ENCODE results near the gene RIMS4. TPM values are rescaled to one million over a fixed set of nuclear protein-coding genes. Genes with fewer than 3 reads are reported as not detected.

RIMS4 gene
- total and polyA plus RNA-seq, 2 of the 13 experiments (the other 11 are each of a cell fraction or from before 2014, with no cell fraction given) = 0.01 to 0.07 TPM

GRCh38 chr20:44723391-44723790 is 87.0 kb downstream of the RIMS4 start:
- Histone ChIP-seq H3K79me2 (ENCODE audit: insufficient read depth, low read length) (no peaks in the 10 kb centered on the region), H3K4me3 (replicated peaks in 1 of 3; ENCODE audit: insufficient read depth in 1 of 3, low read depth in 2 of 3, low read length in 3 of 3) (no peak overlapping the region), H2AFZ (ENCODE audit: low read length) (no peak overlapping the region), H3K9ac (ENCODE audit: insufficient read depth, low read depth, low read length) (no peak overlapping the region), H3K9me3 (ENCODE audit: low read length) (no peaks in the 10 kb centered on the region), H4K20me1 (ENCODE audit: insufficient read depth, low read length) (no peaks in the 10 kb centered on the region), H3K27me3 (ENCODE audit: control insufficient read depth in 1 of 2, insufficient read depth in 2 of 2, low read length in 2 of 2) (peaks cover 2 to 33% of the 10 kb centered on the region in 2 experiments; a peak in 3 of 5 replicates), H3K36me3 (replicated peaks in 1 of 2; ENCODE audit: control insufficient read depth in 1 of 2, insufficient read depth in 2 of 2, low read length in 2 of 2) (no peaks in the 10 kb centered on the region), H3K4me2 (ENCODE audit: low read depth, low read length) (no peak overlapping the region), H3K27ac (ENCODE audit: extremely low read length, insufficient read depth, low read length) (no peak overlapping the region), H3K4me1 (ENCODE audit: insufficient read depth, low read length) (peaks cover 7% of the 10 kb centered on the region; the same call in 1 of the 2 replicates)
- no peak for DNase-seq (ENCODE audit: low spot score)
- 20% methylated on average over 7 of the region's 7 CpGs for WGBS (ENCODE audit: low lambda C conversion rate)
- ChIA-PET CTCF (ENCODE audit: low intra/inter-chr PET ratio, low total read pairs) (no interaction called here), POLR2A (no interaction called here)
- no TSS peak for BruUV-seq (replicated peaks)
- ATAC-seq = no peak
- intact Hi-C loops (cut with micrococcal nuclease; ENCODE audit: unreplicated experiment) = no loop called here
- TF ChIP-seq ZNF747 (CRISPR knock-in tag; IDR thresholded peaks at IDR 0.05; ENCODE audit: borderline replicate concordance) (no peak), ATF2 (CRISPR knock-in tag; IDR thresholded peaks at IDR 0.05) (no peak), CHD2 (IDR thresholded peaks at IDR 0.05; ENCODE audit: low read depth, low read length) (no peak), KDM5A (IDR thresholded peaks at IDR 0.05; ENCODE audit: borderline replicate concordance, low read length) (no peak)
- FAIRE-seq = no peak
- in situ Hi-C loops (cut with HindIII; ENCODE audit: extremely low pct_ligation_motif_present, low pct_unique_long_range_greater_than_20kb) = no loop called here

GRCh38 chr20:44722990-44723389 is 87.4 kb downstream of the RIMS4 start:
- Histone ChIP-seq H2AFZ (ENCODE audit: low read length) (no peak overlapping the region), H3K36me3 (replicated peaks in 1 of 2; ENCODE audit: control insufficient read depth in 1 of 2, insufficient read depth in 2 of 2, low read length in 2 of 2) (no peaks in the 10 kb centered on the region), H3K9ac (ENCODE audit: insufficient read depth, low read depth, low read length) (no peak overlapping the region), H3K4me1 (ENCODE audit: insufficient read depth, low read length) (peaks cover 7% of the 10 kb centered on the region; the same call in 1 of the 2 replicates), H3K27ac (ENCODE audit: extremely low read length, insufficient read depth, low read length) (no peak overlapping the region), H3K4me3 (replicated peaks in 1 of 3; ENCODE audit: insufficient read depth in 1 of 3, low read depth in 2 of 3, low read length in 3 of 3) (no peak overlapping the region), H3K79me2 (ENCODE audit: insufficient read depth, low read length) (no peaks in the 10 kb centered on the region), H4K20me1 (ENCODE audit: insufficient read depth, low read length) (no peaks in the 10 kb centered on the region), H3K27me3 (ENCODE audit: control insufficient read depth in 1 of 2, insufficient read depth in 2 of 2, low read length in 2 of 2) (peaks cover 2 to 36% of the 10 kb centered on the region in 2 experiments; a peak in 3 of 5 replicates), H3K4me2 (ENCODE audit: low read depth, low read length) (no peak overlapping the region), H3K9me3 (ENCODE audit: low read length) (no peaks in the 10 kb centered on the region)
- in situ Hi-C loops (cut with HindIII; ENCODE audit: extremely low pct_ligation_motif_present, low pct_unique_long_range_greater_than_20kb) (no loop called here), intact Hi-C loops (cut with micrococcal nuclease; ENCODE audit: unreplicated experiment) (no loop called here)
- TF ChIP-seq ZMYM3 (CRISPR knock-in tag; IDR thresholded peaks at IDR 0.05) (peak; percentile 59; the same call in 1 of the 2 replicates), SAFB2 (CRISPR knock-in tag; IDR thresholded peaks at IDR 0.05; ENCODE audit: borderline replicate concordance, low read depth) (no peak)
- WGBS (ENCODE audit: low lambda C conversion rate) = 3% methylated on average over 2 of the region's 2 CpGs
- FAIRE-seq (no peak), DNase-seq (ENCODE audit: low spot score) (no peak), ATAC-seq (no peak)
- ChIA-PET CTCF (ENCODE audit: low intra/inter-chr PET ratio, low total read pairs) (no interaction called here), POLR2A (no interaction called here)
- no TSS peak for BruUV-seq (replicated peaks)
